ENCODE measurements around the gene COQ10B. TPM values are rescaled to one million over a fixed set of nuclear protein-coding genes. Genes with fewer than 3 reads are reported as not detected.

Gene COQ10B
- total and polyA plus RNA-seq, 2 of the 4 experiments (the other 2 are of a cell fraction), result 9.5 to 28.7 TPM

GRCh38 chr2:197517150-197517549, 63.8 kb downstream of the COQ10B start:
- Histone ChIP-seq H4K20me1 (ENCODE audit: insufficient read depth, low read length) (peaks cover 9% of the 10 kb centered on the region; the same call in 1 of the 2 replicates), H4K5ac (ENCODE audit: low read depth, low read length) (no peak overlapping the region), H3K18ac (ENCODE audit: low read depth, low read length) (no peak overlapping the region), H3K9ac (ENCODE audit: low read depth, low read length) (peak overlapping the region; percentile 92; the same call in 1 of the 2 replicates), H3K56ac (ENCODE audit: extremely low read depth, insufficient read depth, low read length) (no peak overlapping the region), H3K9me1 (ENCODE audit: insufficient read depth, low read length) (no peaks in the 10 kb centered on the region), H3K36me3 (ENCODE audit: control insufficient read depth, insufficient read depth, low read length) (peaks cover 2% of the 10 kb centered on the region; the same call in 1 of the 2 replicates), H3K23ac (ENCODE audit: low read depth, low read length) (peak overlapping the region; percentile 24; the same call in 1 of the 2 replicates), H2BK5ac (ENCODE audit: low read depth, low read length, poor library complexity, severe bottlenecking) (no peak overlapping the region), H3K27ac (ENCODE audit: insufficient read depth, low read length) (no peak overlapping the region), H3K4ac (ENCODE audit: low read depth, low read length) (no peak overlapping the region), H2AK5ac (ENCODE audit: low read depth, low read length) (no peak overlapping the region), H3K4me2 (ENCODE audit: low read depth, low read length) (peak overlapping the region; percentile 82), H4K91ac (ENCODE audit: insufficient read depth, low read depth, low read length) (no peak overlapping the region), H3K14ac (replicated peaks; ENCODE audit: low read depth, low read length) (no peak overlapping the region), H3K4me3 (ENCODE audit: insufficient read depth, low read depth, low read length) (peak overlapping the region; percentile 80), H3K9me3 (ENCODE audit: control insufficient read depth, insufficient read depth, low read length) (no peaks in the 10 kb centered on the region), H2BK20ac (ENCODE audit: low read depth, low read length) (no peak overlapping the region), H3K4me1 (ENCODE audit: control insufficient read depth, insufficient read depth, low read length) (peaks cover 4% of the 10 kb centered on the region; the same call in 1 of the 2 replicates), H3K79me1 (ENCODE audit: low read depth in 1 of 2, low read length in 2 of 2) (peaks cover 0 to 10% of the 10 kb centered on the region in 2 experiments; a peak in 1 of 4 replicates), H3K27me3 (ENCODE audit: control insufficient read depth, insufficient read depth, low read length) (no peaks in the 10 kb centered on the region), H2BK120ac (ENCODE audit: low read depth, low read length) (no peak overlapping the region), H2BK15ac (ENCODE audit: low read depth, low read length) (no peak overlapping the region), H2AFZ (replicated peaks; ENCODE audit: low read length, poor library complexity) (no peak overlapping the region), H2AK9ac (replicated peaks; ENCODE audit: low read depth, low read length, poor library complexity) (no peak overlapping the region), H4K8ac (ENCODE audit: low read depth in 2 of 2, low read length in 2 of 2) (no peak overlapping the region)
- no peak for ATAC-seq (ENCODE audit: low read depth)
- dilution Hi-C loops (cut with HindIII; ENCODE audit: low sequenced_read_pairs, unreplicated experiment) (no loop called here), in situ Hi-C loops (cut with MboI; ENCODE audit: low sequenced_read_pairs) (loop anchor here (10.0 kb wide), 1 partner anchor 188 kb away; the partner anchor contains the start of gene MARS2), intact Hi-C loops (cut with micrococcal nuclease) (loop anchor here (5.0 kb wide), 2 partner anchors 155 to 190 kb away; partner anchors contain the start of gene MARS2)
- no peak for TF ChIP-seq NFE2L2 (IDR thresholded peaks at IDR 0.05; ENCODE audit: low read depth, low read length)
- TF ChIP-seq RCOR1 (IDR thresholded peaks at IDR 0.05; ENCODE audit: insufficient replicate concordance, low read length), result no peak
- TF ChIP-seq POLR2A (IDR thresholded peaks at IDR 0.05; ENCODE audit: low read depth, low read length), result no peak
- TF ChIP-seq, protein P1, sequence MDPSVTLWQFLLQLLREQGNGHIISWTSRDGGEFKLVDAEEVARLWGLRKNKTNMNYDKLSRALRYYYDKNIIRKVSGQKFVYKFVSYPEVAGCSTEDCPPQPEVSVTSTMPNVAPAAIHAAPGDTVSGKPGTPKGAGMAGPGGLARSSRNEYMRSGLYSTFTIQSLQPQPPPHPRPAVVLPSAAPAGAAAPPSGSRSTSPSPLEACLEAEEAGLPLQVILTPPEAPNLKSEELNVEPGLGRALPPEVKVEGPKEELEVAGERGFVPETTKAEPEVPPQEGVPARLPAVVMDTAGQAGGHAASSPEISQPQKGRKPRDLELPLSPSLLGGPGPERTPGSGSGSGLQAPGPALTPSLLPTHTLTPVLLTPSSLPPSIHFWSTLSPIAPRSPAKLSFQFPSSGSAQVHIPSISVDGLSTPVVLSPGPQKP (IDR thresholded peaks at IDR 0.05; ENCODE audit: borderline replicate concordance, low read depth, low read length), result no peak
- TF ChIP-seq CEBPB (IDR thresholded peaks at IDR 0.05; ENCODE audit: low read depth, low read length), result no peak
- no peak for TF ChIP-seq CTCF (conservative IDR thresholded peaks at IDR 0.05; ENCODE audit: low read depth, low read length)
- TF ChIP-seq FOS (IDR thresholded peaks at IDR 0.05; ENCODE audit: low read depth, low read length), result no peak
- TF ChIP-seq MAFK (IDR thresholded peaks at IDR 0.05; ENCODE audit: low read depth, low read length), result no peak
- no peak for TF ChIP-seq SMC3 (IDR thresholded peaks at IDR 0.05; ENCODE audit: low read depth, low read length)
- no peak for TF ChIP-seq MXI1 (IDR thresholded peaks at IDR 0.05; ENCODE audit: borderline replicate concordance, low read depth, low read length)
- no peak for TF ChIP-seq MAZ (IDR thresholded peaks at IDR 0.05; ENCODE audit: borderline replicate concordance, low read depth, low read length)
- TF ChIP-seq BHLHE40 (IDR thresholded peaks at IDR 0.05; ENCODE audit: low read depth, low read length), result no peak
- no CpG with 5 or more reads among the region's 2 CpGs for WGBS, 2 experiments (ENCODE audit: extremely low coverage in 2 of 2, insufficient read length in 1 of 2)
- ChIA-PET POLR2A (ENCODE audit: unreplicated experiment) (interaction anchor here (0.7 kb wide), 1 partner anchor 17 kb away, joined by 4 read pairs; the partner anchor contains the start of genes HSPD1 and HSPE1), CTCF (interaction anchor here (0.5 kb wide), 1 partner anchor 567 kb away, joined by 3 read pairs; no protein-coding TSS in a partner anchor)
- TSS peak; percentile 24 for BruUV-seq (replicated peaks)
- no peak for DNase-seq

Measured in IMR-90 (cell line).